ENCODE results near the gene GAB2. TPM values are rescaled to one million over a fixed set of nuclear protein-coding genes. Genes with fewer than 3 reads are reported as not detected.

The GAB2 gene
- total RNA-seq, 1 donor from 2014 or later, result 22.4 TPM

DNA sequence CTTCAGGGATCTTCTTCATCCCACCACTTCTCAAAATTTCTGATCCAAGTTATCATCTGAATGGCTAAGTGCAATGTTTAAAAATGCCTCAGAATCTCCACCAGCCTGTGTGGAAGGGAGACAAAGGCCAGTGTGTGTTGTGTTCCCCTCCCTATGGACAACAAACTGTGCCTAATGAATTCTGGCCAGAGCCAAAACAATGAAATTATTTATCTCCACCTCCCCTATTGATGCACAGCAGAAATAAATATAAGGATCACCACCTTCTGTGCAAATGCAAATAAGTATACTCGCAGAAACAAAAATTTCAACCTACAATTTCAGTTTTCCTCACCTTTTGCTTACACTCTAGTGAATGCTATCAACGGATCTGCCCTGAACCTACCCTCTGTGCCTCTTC is 75.8 kb downstream of the GAB2 start:
- no peak overlapping the region for H3K27ac Mint-ChIP-seq
- H3K4me1 Mint-ChIP-seq, result peaks cover 19% of the 10 kb centered on the region
- no peak for TF ChIP-seq CTCF (IDR thresholded peaks at IDR 0.05)
- CTCF ChIA-PET, result no interaction called here
- POLR2A ChIA-PET, result no interaction called here
- no peaks in the 10 kb centered on the region for H3K9me3 Mint-ChIP-seq
- DNase-seq (no peak), ATAC-seq (ENCODE audit: low read depth) (no peak)
- H3K4me3 Mint-ChIP-seq, result no peak overlapping the region
- H3K27me3 Mint-ChIP-seq, result no peaks in the 10 kb centered on the region
- intact Hi-C loops (cut with micrococcal nuclease), result loop anchor here (1.0 kb wide), 1 partner anchor 8 kb away; no protein-coding TSS in a partner anchor
- peaks cover 3% of the 10 kb centered on the region for H3K36me3 Mint-ChIP-seq (ENCODE audit: low read depth)

GRCh38 chr11:78340530-78340929 is 77.1 kb downstream of the GAB2 start:
- Mint-ChIP-seq H3K4me1 (peaks cover 24% of the 10 kb centered on the region), H3K27ac (no peak overlapping the region), H3K27me3 (no peaks in the 10 kb centered on the region), H3K9me3 (no peaks in the 10 kb centered on the region), H3K4me3 (no peak overlapping the region), H3K36me3 (ENCODE audit: low read depth) (peaks cover 5% of the 10 kb centered on the region)
- ChIA-PET POLR2A (no interaction called here), CTCF (interaction anchor here (0.8 kb wide), 1 partner anchor 11 kb away, joined by 3 read pairs; no protein-coding TSS in a partner anchor)
- DNase-seq (no peak), ATAC-seq (ENCODE audit: low read depth) (no peak)
- intact Hi-C loops (cut with micrococcal nuclease), result no loop called here
- TF ChIP-seq CTCF (IDR thresholded peaks at IDR 0.05), result no peak

GRCh38 chr11:78339945-78340344 is 77.7 kb downstream of the GAB2 start:
- no peak overlapping the region for H3K4me3 Mint-ChIP-seq
- POLR2A ChIA-PET, result no interaction called here
- H3K4me1 Mint-ChIP-seq, result peaks cover 28% of the 10 kb centered on the region
- H3K9me3 Mint-ChIP-seq, result no peaks in the 10 kb centered on the region
- ATAC-seq (ENCODE audit: low read depth) (no peak), DNase-seq (no peak)
- H3K27me3 Mint-ChIP-seq, result no peaks in the 10 kb centered on the region
- intact Hi-C loops (cut with micrococcal nuclease), result loop anchor here (5.0 to 10.0 kb wide), 2 partner anchors 38 to 115 kb away; no protein-coding TSS in a partner anchor
- TF ChIP-seq CTCF (IDR thresholded peaks at IDR 0.05), result no peak
- CTCF ChIA-PET, result interaction anchor here (0.8 kb wide), 1 partner anchor 11 kb away, joined by 3 read pairs; no protein-coding TSS in a partner anchor
- H3K27ac Mint-ChIP-seq, result no peak overlapping the region
- H3K36me3 Mint-ChIP-seq (ENCODE audit: low read depth), result peaks cover 7% of the 10 kb centered on the region

GRCh38 chr11:78339483-78339882 is 78.1 kb downstream of the GAB2 start:
- ChIA-PET POLR2A (no interaction called here), CTCF (interaction anchor here (0.8 kb wide), 1 partner anchor 12 kb away, joined by 3 read pairs; no protein-coding TSS in a partner anchor)
- intact Hi-C loops (cut with micrococcal nuclease), result loop anchor here (5.0 to 10.0 kb wide), 2 partner anchors 37 to 115 kb away; no protein-coding TSS in a partner anchor
- H3K27ac Mint-ChIP-seq, result no peak overlapping the region
- no peak overlapping the region for H3K4me3 Mint-ChIP-seq
- H3K9me3 Mint-ChIP-seq, result no peaks in the 10 kb centered on the region
- no peak for DNase-seq
- peaks cover 31% of the 10 kb centered on the region for H3K4me1 Mint-ChIP-seq
- ATAC-seq (ENCODE audit: low read depth), result no peak
- no peaks in the 10 kb centered on the region for H3K27me3 Mint-ChIP-seq
- no peak for TF ChIP-seq CTCF (IDR thresholded peaks at IDR 0.05)
- H3K36me3 Mint-ChIP-seq (ENCODE audit: low read depth), result peaks cover 7% of the 10 kb centered on the region

DNA sequence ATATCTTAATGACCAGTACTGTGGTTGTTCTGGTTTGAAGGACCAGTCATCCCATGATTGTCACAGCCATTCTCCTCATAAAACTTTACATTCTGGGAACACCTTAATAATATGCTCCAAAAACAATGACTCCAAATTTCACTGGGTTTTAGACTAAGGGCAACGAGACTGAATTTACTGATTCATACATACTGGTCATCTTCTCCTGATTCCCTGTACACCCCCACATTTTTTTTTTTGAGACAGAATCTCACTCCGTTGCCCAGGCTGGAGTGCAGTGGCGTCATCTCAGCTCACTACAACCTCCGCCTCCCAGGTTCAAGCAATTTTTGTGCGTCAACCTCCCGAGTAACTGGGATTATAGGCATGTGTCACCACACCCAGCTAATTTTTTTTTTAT is 78.9 kb downstream of the GAB2 start:
- CTCF ChIA-PET, result no interaction called here
- Mint-ChIP-seq H3K9me3 (no peaks in the 10 kb centered on the region), H3K4me3 (no peak overlapping the region), H3K36me3 (ENCODE audit: low read depth) (peaks cover 7% of the 10 kb centered on the region), H3K27me3 (no peaks in the 10 kb centered on the region), H3K27ac (no peak overlapping the region), H3K4me1 (peaks cover 33% of the 10 kb centered on the region)
- ATAC-seq (ENCODE audit: low read depth), result no peak
- intact Hi-C loops (cut with micrococcal nuclease), result loop anchor here (5.0 to 10.0 kb wide), 2 partner anchors 36 to 114 kb away; no protein-coding TSS in a partner anchor
- POLR2A ChIA-PET, result no interaction called here
- TF ChIP-seq CTCF (IDR thresholded peaks at IDR 0.05), result no peak
- no peak for DNase-seq
